Femur (tissue), 1 donor: Measurements from ENCODE around the gene RCE1.

ENCODE experiments used
- DNase-seq: peaks from one replicate; pipeline ENCODE4 v3.0.0-alpha.2; 2017

The RCE1 gene

DNA sequence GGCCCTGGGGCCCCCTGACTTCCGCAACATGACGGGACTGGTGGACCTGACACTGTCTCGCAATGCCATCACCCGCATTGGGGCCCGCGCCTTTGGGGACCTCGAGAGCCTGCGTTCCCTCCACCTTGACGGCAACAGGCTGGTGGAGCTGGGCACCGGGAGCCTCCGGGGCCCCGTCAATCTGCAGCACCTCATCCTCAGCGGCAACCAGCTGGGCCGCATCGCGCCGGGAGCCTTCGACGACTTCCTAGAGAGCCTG, 14.6 kb downstream of the RCE1 start:
- no peak for DNase-seq

GRCh38 chr11:66858186-66858938, 15.1 kb downstream of the RCE1 start:
- DNase-seq, result no peak

DNA sequence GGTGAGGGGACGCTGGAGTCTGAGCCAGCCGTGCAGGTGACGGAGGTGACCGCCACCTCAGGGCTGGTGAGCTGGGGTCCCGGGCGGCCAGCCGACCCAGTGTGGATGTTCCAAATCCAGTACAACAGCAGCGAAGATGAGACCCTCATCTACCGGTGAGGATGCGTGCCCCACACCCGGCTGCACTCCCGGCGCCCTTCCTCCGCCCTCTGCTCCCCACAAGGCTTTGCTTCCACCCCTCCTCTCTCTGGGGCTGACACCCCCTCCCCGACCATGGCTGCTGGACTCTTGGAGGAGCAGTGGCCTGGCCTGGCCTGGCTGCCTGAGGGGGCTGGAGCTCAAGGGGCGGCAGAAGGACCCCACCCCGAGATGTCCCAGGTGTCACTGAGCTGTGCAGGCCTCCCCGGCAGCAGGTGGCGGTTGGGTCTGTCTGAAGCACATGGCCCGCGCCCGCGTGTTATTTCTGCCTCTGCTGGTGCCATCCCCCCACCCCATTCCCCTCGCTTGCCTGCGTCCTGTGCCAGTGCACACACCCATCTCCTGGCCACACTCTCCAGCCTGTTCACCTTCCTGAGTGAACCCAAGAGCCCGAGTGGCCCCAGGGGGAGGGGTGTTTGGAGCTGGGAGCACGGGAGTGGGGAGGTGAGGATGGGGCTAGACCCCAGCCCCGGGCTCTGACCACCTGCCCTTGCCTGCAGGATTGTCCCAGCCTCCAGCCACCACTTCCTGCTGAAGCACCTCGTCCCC, 15.9 kb downstream of the RCE1 start:
- no peak for DNase-seq

DNA sequence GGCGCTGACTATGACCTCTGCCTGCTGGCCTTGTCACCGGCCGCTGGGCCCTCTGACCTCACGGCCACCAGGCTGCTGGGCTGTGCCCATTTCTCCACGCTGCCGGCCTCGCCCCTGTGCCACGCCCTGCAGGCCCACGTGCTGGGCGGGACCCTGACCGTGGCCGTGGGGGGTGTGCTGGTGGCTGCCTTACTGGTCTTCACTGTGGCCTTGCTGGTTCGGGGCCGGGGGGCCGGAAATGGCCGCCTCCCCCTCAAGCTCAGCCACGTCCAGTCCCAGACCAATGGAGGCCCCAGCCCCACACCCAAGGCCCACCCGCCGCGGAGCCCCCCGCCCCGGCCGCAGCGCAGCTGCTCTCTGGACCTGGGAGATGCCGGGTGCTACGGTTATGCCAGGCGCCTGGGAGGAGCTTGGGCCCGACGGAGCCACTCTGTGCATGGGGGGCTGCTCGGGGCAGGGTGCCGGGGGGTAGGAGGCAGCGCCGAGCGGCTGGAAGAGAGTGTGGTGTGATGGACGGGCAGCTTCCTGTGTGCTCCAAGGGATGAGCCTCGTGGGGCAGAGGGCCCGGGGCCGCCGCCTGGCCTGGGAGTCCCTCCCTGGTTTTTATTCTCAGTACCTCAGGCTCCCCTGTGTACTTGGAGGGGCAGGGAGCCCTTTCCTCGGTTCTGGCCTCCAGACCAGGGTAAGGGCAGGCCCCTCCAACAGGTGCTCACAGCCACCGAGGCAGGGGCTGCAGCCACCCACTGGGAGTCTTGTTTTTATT, 16.6 kb downstream of the RCE1 start:
- DNase-seq, result no peak

DNA sequence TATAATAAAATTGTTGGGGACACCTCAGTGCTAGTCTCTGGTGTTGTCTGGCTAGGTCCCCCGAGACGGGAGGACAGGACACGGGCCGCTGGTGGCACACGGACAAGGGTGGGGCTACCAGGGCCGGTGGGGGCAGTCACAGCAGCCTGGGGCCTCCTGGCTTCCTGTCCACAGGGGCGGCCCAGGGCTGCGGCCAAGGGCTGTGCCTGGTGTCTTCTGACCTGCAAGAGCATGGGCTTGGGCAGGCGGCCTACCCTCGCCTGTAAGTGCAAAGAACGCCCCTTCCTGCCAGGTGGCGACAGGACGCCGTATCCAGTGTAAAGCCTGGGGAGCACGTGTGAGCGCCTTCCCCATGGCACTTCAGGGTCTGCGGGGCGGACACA, 17.2 kb downstream of the RCE1 start:
- DNase-seq, result no peak

GRCh38 chr11:66861038-66861773, 18.0 kb downstream of the RCE1 start:
- no peak for DNase-seq

- DNase-seq, result no peak
Measured at GRCh38 chr11:66861774-66862558, 18.7 kb downstream of the RCE1 start.

DNA sequence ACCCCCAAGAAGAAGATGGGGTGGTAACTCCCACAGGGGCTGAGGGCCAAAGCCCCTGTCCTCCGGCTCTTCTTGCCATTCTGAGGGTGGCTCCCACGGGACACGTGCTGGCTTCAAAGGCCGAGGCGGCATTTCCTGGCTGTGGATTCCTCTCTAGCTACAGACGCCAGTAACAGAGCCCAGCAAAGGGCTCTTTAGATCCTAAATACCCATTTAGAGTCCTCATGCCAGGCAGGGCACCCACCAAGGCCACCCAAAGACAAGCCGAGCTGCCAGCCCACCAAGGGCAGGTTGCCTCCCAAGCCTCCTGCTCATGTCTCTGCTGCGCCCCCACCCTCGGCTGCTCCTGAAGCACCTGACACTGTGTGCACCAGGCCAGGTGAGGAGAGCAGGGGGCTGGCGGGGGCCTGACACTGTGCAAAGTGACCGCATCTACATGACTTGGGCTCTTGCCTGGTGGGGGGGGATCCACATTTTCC, 19.4 kb downstream of the RCE1 start:
- DNase-seq, result no peak

DNA sequence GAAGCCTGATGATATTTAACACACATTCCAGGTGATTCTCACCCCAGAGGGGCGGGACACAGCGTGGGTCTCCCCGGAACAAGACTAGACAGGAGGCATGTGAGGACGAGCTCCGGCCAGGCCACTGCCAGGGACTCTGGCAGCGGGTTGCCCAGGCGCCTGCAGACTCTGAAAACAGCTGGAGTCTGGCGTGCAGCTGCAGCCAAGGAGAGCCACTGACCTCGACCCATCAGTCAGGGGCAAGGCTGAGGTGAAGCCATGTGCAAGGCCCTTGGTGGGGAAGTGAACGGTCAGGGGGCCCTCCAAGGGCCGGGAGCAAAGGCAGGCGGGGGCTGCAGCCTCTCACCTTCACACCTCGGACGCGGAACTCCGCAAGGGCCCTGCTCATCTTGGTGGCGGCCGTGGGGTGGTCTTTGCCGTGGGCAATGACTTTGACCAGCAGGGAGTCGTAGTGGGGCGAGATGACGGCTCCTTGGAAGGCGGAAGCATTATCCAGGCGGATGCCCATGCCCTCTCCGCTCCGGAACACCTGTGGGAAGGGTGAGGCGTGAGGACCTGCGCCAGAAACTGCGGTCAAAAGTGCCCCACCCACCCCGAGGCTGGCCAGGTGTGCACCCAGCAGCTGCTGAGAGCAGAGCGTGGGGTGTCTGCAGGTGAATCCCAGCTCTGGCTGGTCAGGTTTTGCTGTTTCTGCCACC, 20.3 kb downstream of the RCE1 start:
- DNase-seq, result no peak

- no peak for DNase-seq
Measured at GRCh38 chr11:66864172-66864901, 21.1 kb downstream of the RCE1 start.

DNA sequence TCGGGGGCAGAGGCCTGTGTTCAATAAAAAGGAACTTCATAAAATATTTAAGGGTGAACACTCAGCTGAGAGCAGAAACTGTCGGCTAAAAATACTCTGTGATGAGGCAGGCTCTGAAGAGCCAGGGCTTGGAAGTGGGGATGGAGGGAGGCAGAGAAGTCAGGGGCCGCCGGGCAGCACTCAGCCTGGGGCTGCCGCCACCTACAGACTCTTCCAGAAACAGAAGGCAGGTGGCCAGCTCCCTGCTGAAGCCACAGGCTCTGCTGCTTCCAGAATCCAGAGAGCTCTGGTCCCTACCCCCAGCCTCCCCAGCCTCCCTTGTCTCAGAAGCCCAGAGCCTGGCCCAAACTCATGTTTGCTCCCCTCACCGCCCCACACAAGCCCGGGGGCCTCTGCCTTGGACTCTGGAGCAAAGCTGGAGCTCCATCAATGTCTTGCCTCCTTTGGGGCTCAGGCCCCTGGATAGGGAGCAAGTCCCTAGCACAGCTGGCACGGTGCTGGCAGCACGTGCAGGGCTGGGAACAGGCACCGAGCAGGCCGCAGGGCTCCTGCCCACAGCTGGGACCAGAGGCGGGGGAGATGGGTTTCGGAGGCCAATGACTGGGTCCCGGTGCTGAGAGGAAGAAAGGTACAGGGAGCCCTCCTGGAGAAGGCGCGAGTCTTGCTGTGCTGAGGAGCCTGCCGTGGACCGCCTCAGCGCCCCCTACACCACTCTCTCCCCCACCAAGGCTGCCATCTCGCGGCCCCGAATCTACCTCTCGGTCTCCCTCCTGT, 21.9 kb downstream of the RCE1 start:
- DNase-seq, result no peak

DNA sequence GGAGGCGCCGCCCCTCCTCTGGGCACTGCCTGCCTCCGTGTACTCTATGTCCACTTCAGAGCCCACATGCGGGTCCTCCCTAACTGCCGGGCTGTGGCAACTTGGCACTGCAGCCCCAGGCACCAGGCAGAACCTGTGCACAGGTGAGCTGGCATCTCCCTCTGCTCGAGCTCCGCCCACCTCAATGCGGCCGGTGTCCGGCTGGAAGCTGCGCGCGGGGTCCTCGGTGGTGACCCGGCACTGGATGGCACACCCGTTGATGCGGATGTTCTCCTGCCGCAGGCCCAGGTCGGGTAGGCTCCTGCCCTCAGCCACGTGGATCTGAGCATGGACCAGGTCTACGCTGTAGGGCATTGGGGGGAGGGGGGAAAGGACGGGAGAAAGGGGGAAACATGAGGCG, 22.8 kb downstream of the RCE1 start:
- no peak for DNase-seq

GRCh38 chr11:66866511-66866986, 23.3 kb downstream of the RCE1 start:
- DNase-seq, result peak; percentile 70

- no peak for DNase-seq
Measured at GRCh38 chr11:66867425-66868040, 24.3 kb downstream of the RCE1 start.

- DNase-seq, result no peak
Measured at GRCh38 chr11:66868082-66868725, 25.0 kb downstream of the RCE1 start.

DNA sequence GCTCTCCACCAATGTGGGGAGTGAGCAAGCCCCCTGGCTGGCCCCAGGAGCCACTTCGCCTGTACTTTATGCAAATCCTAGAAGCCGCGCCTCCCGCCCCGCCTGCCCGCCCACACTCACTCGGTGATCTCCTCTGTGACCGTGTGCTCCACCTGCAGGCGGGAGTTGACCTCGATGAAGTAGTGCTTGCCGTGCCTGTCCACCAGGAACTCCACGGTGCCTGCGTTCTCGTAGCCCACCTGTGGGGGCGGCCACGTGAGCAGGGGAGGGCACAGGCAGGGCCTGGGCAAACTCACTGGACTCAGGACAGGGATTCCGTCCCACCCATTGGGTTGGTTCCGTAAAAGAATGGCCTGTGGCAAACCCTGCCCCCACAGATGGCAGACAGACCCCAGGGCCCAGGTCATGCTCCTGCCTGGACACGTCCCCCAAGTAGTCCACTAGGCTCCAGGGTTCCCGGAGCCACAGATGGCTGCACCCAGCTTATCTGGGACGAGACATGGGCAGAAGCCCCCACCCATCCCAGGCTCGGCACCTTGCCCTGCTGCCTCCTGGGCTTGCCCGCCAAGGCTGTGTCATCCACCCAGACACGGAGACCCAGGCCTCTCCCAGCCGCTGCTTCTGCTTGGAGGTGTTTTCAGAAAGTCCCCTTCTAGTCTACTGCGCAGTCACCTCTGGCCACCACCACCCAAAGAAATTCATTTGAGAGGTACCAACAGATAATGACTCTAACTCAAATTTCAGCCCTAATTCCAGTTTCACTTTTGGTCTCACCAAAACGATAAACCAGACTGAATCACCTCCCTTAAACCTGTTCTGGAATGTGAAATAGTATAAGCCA, 25.7 kb downstream of the RCE1 start:
- DNase-seq, result no peak

GRCh38 chr11:66869567-66869870, 26.3 kb downstream of the RCE1 start:
- no peak for DNase-seq

DNA sequence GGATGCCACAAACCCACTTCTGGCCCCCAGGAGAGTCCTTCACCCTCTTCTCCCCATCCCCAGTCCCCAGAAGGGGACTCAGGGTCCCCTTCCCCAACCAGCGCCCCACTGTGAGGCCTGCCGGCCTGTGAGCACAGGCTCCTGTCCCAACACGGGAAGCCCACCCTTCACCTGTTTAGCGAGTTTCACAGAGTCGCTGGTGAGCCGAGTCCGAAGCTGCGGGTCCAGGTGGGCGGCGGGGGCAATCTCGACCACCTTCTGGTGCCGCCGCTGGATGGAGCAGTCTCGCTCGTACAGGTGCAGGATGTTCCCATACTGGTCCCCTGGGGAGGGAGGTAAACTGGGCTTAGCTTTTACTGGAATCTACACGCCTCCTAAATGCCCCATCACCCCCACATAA, 26.9 kb downstream of the RCE1 start:
- peak; percentile 15 for DNase-seq
